AG04449 (cell line): ENCODE data around the gene PIAS1.

Experiments
- CTCF ChIA-PET: fragments of 350-600 bp; formaldehyde crosslinking; extraction: SDS; loops from one replicate; lab custom pipeline; 2021; ENCODE audit warnings: antibody characterized with exemption; lab: Yijun Ruan, JAX
- POLR2A ChIA-PET: fragments of 400-600, 350-600 bp; formaldehyde crosslinking; extraction: SDS; loops from one replicate; lab custom pipeline; 2020; ENCODE audit warnings: antibody characterized with exemption, inconsistent platforms; lab: Yijun Ruan, JAX
- DNase-seq: peaks from one replicate; pipeline ENCODE4 v3.0.0-alpha.2; 2010; ENCODE audit warnings: low read depth, low spot score
- H3K4me3 ChIP-seq: 2 replicates; pipeline ENCODE4 v1.5.1; 2011; ENCODE audit warnings: low read depth, mild to moderate bottlenecking, control low read depth, low read length
- TF ChIP-seq, protein P1 (sequence below): IDR thresholded peaks from one replicate; pipeline ENCODE4 v1.5.1; 2011; ENCODE audit warnings: mild to moderate bottlenecking, moderate library complexity, low read length, control low read depth, inconsistent platforms; ENCODE audit not compliant: insufficient read depth; ENCODE audit errors: missing control alignments

Gene PIAS1

DNA sequence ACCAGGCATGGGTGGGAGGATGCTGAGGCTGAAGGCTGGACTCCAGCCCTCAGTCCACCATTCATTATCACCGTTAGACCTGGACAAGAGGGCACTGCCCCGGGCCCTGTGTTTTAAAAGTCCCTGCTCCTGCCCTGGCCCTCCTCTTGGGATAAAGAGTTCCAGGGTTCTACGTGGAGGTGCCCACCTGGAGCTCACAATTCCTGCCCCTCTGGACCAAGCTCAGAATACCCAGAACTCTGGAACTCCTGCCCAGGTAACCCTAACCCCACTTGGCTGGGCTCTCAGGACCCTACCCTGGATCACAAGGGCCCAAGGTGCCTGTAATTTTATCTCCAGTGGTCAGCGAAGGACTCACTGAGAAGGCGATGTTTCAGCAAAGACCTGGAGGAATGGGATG, 149.8 kb downstream of the PIAS1 start:
- POLR2A ChIA-PET, result no interaction called here
- TF ChIP-seq, protein P1, sequence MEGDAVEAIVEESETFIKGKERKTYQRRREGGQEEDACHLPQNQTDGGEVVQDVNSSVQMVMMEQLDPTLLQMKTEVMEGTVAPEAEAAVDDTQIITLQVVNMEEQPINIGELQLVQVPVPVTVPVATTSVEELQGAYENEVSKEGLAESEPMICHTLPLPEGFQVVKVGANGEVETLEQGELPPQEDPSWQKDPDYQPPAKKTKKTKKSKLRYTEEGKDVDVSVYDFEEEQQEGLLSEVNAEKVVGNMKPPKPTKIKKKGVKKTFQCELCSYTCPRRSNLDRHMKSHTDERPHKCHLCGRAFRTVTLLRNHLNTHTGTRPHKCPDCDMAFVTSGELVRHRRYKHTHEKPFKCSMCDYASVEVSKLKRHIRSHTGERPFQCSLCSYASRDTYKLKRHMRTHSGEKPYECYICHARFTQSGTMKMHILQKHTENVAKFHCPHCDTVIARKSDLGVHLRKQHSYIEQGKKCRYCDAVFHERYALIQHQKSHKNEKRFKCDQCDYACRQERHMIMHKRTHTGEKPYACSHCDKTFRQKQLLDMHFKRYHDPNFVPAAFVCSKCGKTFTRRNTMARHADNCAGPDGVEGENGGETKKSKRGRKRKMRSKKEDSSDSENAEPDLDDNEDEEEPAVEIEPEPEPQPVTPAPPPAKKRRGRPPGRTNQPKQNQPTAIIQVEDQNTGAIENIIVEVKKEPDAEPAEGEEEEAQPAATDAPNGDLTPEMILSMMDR, result no peak
- CTCF ChIA-PET, result no interaction called here
- DNase-seq, result no peak
- no peak overlapping the region for H3K4me3 ChIP-seq

DNA sequence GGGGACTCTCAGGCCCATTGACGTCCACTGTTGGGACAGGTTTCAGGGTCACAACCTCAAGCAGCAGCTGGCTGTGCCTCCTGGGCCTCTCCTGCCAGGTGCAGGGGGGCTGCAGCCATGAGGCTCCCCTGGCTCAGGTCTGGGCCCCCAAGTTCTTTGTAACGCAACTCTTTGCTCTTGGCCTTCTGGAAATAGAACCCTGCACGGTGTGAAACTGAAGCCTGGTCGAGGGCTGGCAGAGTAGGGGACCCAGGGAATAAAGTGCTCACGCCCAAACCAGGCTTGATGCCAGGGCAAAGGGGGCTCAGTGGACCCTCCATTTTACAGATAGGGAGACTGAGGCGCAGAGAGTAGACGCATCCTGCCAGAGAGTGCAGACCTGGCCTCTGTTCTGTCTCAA, 150.2 kb downstream of the PIAS1 start:
- H3K4me3 ChIP-seq, result no peak overlapping the region
- TF ChIP-seq, protein P1, result no peak
- DNase-seq, result no peak
- CTCF ChIA-PET, result no interaction called here
- POLR2A ChIA-PET, result no interaction called here

DNA sequence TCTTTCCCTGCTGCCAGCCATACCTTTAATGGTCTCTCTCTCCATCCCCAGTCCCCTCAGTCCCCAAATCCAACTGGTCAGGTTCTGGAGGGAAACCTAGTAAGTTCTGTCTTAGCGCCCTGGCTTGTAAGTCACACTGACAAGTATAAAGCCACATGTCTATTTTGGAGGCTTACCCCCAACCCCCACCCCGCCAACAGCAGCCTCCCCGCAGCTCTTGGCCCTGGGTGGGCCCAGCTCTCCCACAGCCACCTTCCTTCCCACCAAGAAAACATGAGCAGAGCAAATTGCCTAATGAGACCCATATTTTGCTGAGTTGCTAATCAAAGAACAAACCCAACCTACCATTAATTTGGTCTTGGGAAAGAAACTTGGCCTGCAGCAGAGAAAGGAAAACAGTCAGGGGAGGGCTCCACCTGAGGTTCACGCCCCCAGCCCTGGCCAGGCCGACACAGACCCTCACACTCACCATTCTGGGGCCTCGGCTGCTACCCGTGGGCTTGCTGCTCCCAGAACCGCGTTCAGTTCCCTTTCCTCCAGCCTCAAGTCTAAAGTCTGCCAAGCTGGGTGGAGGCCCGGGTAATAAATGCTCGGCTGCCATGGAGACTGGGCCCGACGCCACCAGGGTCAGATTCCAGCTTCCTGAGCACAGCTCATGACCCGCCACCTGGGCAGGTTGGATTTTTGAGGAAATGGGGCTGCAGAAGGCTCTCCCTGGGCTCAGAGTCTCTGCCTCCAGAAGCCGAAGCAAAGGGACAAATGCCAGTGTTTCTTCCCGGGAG, 150.9 kb downstream of the PIAS1 start, which contains the start of gene CALML4:
CALML4 (minus strand) TSS at position 557 of the 782 bp plus-strand sequence; CDS start at position 472, 85 bp downstream.
- CTCF ChIA-PET, result no interaction called here
- TF ChIP-seq, protein P1, result no peak
- no peak within 1 kb of the TSS for H3K4me3 ChIP-seq
- POLR2A ChIA-PET, result no interaction called here
- DNase-seq, result no peak

DNA sequence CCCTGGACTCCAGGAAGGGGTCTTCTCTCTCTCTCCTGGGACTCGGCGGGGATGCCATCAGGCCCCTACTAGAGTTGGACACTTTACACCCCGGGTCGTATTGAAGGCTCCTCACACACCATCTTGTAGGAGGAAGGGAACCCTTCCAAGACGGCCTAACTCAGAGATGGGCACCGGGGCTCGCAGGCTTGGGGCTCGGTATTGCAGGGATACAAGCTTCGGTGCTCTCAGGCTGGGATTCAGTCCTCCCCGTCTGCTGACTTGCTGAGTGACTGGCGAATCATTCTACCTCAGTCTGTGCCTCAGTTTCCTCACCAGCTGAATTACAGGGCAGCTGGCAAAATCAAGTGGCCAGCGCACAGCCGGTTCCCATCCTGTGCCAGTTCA, 151.4 kb downstream of the PIAS1 start:
- no peak for DNase-seq
- TF ChIP-seq, protein P1, result no peak
- H3K4me3 ChIP-seq, result no peak overlapping the region
- POLR2A ChIA-PET, result no interaction called here
- CTCF ChIA-PET, result interaction anchor here (1.1 kb wide), 1 partner anchor 11 kb away, joined by 3 read pairs; no protein-coding TSS in a partner anchor

DNA sequence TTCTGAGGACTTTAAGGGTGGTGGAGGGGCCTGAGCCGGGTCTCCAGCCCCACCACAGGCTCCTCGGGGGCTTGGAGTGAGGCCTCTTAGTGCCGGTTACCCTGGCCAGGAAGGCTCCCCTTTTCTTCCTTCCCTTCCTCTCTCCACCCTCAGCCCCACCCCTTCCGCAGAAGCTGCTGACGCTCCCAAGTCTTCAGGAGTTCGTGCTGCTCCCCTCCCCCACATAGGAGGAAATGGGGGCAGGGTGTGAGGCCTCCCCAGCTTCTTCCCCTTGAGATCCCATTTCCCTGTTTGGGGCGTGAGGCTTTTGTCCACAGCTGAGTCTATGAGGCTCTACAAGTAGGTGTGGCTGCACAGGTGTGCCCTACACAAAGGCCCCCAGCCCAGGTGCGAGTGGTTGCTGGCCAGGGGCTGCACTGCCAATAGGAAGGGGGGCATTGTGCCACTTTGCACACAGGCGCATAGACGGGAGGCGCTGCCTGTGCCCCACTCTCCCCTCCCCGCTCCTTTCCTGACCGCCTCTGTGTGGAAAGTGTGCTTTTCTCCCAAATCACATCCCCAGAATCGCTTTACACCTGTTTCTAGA, 151.9 kb downstream of the PIAS1 start:
- H3K4me3 ChIP-seq, result no peak overlapping the region
- ChIA-PET CTCF (interaction anchor here (1.1 to 1.3 kb wide), 2 partner anchors 11 to 22 kb away, joined by 3 read pairs; no protein-coding TSS in a partner anchor), POLR2A (no interaction called here)
- DNase-seq, result no peak
- TF ChIP-seq, protein P1, result no peak

- ChIA-PET POLR2A (no interaction called here), CTCF (interaction anchor here (1.0 to 1.3 kb wide), 3 partner anchors 10 to 23 kb away, joined by 3 read pairs; no protein-coding TSS in a partner anchor)
Observed at GRCh38 chr15:68206711-68207151, 152.6 kb downstream of the PIAS1 start.

More at GRCh38 chr15:68206711-68207151, 152.6 kb downstream of the PIAS1 start:
- no peak for DNase-seq
- TF ChIP-seq, protein P1, result no peak
- no peak overlapping the region for H3K4me3 ChIP-seq
